ENCODE data around the gene CTBP2.

Gene CTBP2

DNA sequence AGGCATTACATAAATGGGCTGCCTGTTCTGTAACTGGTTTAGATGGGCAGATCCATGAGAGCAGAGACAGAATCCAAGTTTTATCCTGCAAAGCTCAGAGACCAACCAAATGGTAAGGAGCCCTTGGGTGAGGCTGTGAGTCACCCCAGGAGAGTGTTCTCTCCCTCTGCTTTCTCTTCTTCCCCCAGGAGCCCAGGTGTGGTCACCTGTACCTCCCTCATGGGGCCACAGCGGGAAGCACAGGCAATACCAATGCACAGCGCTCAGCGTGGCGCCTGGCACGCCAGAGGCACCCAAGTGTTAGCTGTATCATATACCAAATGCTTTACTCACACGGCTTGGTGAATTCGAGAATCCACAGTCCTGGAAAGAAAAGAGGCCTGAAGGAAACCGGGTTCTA, 39.4 kb downstream of the CTBP2 start:
- DNase-seq = no peak

DNA sequence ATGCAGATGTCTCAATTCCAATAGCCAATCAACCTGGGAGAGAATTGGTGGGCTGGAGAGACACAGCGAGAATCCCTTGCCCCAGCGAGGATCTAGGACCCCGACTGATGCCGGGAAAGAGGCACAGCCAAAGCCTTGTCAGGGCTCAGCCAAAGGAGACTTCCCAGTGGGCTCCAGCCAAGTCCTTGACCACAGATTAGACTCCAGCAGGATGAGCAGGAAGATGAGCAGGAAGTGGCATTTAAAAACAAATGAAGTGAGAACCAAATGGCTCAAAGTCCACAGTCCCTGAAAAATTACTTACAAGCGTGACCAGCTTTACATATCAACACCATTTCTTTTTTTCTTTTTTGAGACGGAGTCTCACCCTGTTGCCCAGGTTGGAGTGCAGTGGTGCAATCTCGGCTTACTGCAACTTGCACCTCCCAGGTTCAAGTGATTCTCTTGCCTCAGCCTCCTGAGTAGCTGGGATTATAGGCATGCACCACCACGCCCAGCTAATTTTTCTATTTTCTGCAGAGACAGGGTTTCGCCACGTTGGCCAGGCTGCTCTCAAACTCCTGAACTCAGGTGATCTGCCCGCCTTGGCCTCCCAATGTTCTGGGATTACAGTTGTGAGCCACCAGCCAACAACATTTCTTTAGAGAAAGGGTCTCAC, 40.2 kb downstream of the CTBP2 start:
- no peak for DNase-seq

DNA sequence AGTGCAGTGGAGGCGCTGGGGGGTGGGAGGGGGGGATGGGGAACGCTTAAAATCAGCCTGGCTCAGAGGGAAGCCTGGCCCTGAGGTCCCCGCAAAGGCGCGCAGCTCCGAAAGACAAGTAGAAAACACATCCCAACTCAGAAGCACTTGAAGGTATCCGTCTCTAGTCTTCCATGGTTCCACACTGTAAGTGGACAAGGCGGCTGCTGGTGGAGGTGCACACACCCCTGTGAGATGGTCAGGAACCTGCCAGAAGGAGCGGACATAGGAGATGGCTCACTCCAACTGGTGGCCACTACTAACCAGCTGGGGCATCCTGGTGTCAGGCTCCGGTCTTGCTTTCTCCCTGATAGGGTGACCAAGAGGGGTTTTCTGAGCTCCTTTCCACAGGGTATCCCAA, 41.7 kb downstream of the CTBP2 start:
- no peak for DNase-seq

GRCh38 chr10:125118011-125118611, 42.3 kb downstream of the CTBP2 start:
- DNase-seq = no peak

DNA sequence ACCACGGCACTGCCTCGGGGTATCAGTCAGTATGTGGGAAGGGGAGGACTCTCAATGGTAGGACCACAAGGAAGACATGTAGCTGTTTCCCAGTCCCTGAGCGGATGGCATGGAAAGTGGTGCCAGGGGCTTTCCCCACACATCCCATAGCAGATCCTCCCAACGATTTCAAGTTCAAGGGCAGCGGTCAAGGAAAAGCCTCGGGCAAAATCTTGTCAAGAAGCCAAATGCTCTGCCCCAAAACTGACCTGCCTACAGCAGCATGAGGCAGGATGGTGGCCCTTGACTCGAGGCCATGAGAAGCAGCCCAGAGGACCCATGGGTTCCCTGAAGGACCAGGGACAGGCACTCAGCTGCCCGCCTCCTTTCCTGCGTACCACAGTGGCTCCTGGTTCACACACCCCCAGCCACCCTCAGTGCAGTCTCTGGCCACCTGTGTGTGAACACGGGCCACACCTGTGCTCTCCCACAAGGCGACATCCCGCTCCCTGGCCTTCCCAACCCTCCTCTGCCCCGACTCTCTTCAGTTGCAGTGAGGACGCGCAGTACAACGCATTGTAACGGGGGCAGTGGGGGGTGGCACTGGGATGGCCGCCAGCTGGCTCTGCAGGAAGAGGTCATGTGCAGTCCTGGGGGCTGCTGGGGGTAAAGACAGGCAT, 43.6 kb downstream of the CTBP2 start:
- DNase-seq = no peak

DNA sequence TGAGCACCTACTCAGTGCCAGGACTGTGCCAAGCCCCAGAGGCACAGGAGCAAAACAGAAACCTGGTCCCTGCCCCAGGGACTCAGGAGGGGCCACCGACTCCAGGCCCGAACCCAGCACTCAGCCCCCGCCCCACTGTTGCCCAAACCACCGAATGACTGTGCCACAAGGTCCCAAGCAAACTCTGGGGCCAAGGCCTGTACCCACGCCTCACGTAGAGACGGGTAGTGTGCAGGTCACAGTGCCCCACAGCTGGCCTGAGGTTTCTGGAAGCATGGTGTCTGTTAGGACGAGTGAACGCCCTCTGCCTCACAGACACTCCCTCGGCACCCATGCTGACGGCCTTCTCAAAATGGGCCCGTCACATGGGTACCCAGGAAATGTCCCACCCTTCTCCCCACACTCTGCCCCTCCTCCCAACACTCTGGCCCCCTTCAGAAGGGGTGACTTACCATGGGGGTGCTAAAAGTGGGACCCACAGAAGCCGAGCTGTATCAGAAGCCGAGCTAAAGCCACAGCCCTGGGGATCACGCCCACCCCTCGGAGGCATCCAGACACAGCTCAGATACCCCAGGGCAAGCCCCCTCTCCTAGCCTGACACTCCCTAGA, 44.2 kb downstream of the CTBP2 start:
- no peak for DNase-seq

GRCh38 chr10:125115409-125115808, 45.0 kb downstream of the CTBP2 start:
- DNase-seq = no peak

- no peak for DNase-seq
Measured at GRCh38 chr10:125114761-125115391, 45.5 kb downstream of the CTBP2 start.

- no peak for DNase-seq
Measured at GRCh38 chr10:125113691-125114371, 46.5 kb downstream of the CTBP2 start.

DNA sequence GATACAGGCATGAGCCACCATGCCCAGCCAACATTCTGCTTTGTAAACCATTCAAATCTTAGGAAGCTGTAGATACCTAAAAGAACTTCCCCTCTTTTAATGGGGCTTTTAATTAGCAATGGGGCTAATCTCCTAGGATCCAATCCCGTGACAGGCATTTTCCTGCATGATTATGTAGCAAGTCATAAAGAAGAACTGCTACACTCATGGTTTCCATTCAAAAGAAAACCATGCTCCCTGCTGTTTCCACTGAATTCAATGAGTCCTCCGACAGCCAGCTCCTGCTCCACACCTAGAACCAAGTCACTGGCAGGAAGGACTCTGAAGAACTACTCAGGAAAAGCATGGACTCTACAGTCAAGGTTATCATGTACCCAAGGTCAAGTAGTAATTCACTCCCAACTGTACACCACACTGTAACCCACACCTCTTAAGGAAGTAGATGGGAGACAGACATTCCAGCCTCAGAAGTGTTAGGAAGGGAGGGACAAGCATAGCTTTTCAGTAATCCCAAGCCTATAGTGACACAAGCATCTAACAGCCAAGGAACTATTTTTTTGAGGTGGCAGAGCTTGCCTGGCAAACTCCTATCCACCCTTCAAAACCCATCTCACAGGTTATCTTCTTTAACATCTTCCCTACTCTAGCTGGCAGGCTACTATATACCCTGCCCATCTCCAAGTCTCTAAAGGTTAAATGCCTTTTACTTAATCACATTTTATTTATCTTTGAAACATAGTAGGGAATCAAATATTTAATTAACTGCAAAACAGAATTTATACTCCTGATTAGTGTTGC, 47.5 kb downstream of the CTBP2 start:
- DNase-seq = no peak

- DNase-seq = no peak
Measured at GRCh38 chr10:125111118-125111727, 49.1 kb downstream of the CTBP2 start.

GRCh38 chr10:125107965-125108580, 52.3 kb downstream of the CTBP2 start:
- no peak for DNase-seq

DNA sequence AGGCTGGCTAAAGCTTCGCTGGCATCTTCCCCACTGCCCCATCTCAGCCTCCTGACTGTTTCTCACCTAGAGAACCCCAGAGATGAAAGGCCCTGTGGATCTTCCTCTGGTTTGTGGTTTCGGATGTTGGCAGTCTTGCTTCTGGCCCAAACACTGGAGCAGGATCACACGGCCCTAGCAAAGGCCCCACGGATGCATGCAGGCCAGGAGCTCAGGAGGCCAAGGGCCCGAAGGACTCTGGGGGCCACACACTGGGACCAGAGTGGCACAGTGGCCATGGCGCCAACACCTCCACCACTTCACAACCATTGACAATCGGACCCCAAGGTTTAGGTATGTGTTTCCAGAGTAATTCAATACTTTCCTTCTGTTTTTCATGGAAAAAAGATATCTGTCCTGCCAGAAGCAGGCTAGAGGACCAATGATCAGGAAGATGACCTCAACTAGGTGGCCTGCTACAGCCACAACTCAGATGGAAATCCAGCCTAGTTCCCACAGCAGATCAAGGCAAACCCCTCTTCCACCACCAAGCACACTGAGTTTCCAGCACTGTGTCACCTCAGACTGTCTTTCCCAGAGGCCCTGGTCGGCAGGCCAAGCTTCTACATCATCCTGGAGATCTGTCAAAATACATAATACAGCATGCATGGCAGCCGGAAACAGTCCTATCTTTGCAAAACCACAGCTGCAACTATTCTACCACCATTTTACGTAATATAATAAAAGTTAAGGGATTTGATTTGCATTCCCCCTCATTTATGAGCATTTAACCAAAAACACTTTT, 53.0 kb downstream of the CTBP2 start:
- DNase-seq = no peak

DNA sequence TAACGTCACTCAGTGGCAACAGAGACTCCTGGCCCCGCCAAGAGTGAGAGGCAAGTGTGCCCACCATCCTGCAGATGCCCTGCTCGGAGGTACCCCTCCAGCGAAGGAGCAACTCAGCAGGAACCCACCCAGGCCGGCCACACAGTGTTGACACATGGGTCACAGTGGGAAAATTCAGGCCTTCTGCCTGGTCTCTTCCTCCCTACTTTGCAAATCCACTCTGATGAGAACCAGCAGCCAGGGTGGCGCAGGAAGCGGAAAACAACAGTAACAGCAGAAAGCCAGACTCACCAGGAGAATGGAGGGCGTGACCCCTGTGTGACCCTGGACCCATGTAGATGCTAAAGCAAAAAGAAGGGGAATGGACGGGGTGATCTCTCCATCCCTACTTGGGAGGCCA, 53.8 kb downstream of the CTBP2 start:
- no peak for DNase-seq

- DNase-seq = no peak
Measured at GRCh38 chr10:125105706-125106255, 54.6 kb downstream of the CTBP2 start.

GRCh38 chr10:125105155-125105554, 55.2 kb downstream of the CTBP2 start:
- DNase-seq = no peak

- no peak for DNase-seq
Measured at GRCh38 chr10:125104559-125104958, 55.8 kb downstream of the CTBP2 start.

DNA sequence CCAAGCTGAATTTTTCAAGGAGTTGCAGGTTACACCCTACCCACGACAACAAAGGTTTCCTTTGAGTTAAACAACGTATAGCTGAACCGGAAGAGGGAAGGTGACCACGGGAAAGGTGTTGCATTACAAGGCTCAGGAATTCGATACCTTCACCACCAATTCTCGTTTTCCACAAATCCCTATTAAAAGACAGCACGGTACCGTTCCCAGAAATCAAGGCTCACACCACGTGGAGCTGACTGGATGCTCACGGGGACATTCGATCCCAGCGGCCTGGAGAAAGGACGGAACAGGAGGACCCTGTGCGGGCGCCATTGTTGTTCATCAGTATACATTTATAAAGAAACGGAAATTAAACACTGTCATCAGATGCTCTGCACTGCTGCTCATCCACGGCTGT, 56.4 kb downstream of the CTBP2 start:
- no peak for DNase-seq

GRCh38 chr10:125103466-125103865, 56.9 kb downstream of the CTBP2 start:
- no peak for DNase-seq

- no peak for DNase-seq
Measured at GRCh38 chr10:125102821-125103220, 57.5 kb downstream of the CTBP2 start.

All from activated CD4-positive, alpha-beta T cell treated with anti-CD3 and anti-CD28 coated beads for 1 hour (primary cell).